ENCODE data around the gene SSBP2. TPM values are rescaled to one million over a fixed set of nuclear protein-coding genes. Genes with fewer than 3 reads are reported as not detected.

Gene SSBP2
- total and polyA plus RNA-seq, 2 donors (not counting 3 experiments of a cell fraction or from before 2014, with no cell fraction given), result 9.6 to 11.5 TPM

DNA sequence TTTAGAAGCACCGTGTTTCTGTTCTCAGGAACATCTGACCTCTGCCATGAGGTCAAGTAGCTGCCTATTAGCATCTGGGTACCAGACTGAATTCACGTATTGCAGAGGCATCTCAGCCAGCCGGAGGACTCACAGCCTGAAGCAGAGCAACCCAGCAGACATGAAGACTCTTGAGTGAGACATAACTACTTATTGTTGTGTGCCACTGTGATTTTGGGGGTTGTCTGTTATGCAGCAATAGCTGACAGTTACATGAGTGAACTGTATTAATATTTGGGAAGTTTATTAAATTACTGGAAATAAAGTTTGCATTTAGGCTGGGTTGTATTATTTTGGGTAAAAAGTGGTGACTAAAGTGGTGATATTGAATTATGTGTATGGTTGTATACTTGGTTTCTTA is 355.6 kb downstream of the SSBP2 start:
- Histone ChIP-seq H3K4me2 (ENCODE audit: insufficient read depth, low read length) (no peak overlapping the region), H3K36me3 (ENCODE audit: control insufficient read depth in 2 of 2, extremely low read depth in 1 of 2, insufficient read depth in 2 of 2, low read length in 2 of 2) (no peaks in the 10 kb centered on the region), H3K27me3 (ENCODE audit: control insufficient read depth in 2 of 2, insufficient read depth in 2 of 2, low read length in 2 of 2) (peaks cover 3 to 8% of the 10 kb centered on the region in 2 experiments), H2AFZ (ENCODE audit: low read depth, low read length) (no peak overlapping the region), H3K4me1 (ENCODE audit: control insufficient read depth, extremely low read depth, insufficient read depth, low read length) (no peaks in the 10 kb centered on the region), H4K20me1 (replicated peaks; ENCODE audit: control insufficient read depth, extremely low read depth, insufficient read depth, low read length) (no peaks in the 10 kb centered on the region), H3K9ac (replicated peaks; ENCODE audit: extremely low read depth, insufficient read depth, low read length) (no peak overlapping the region), H3K9me3 (replicated peaks; ENCODE audit: control insufficient read depth, insufficient read depth, low read length) (peaks cover 2% of the 10 kb centered on the region), H3K9me1 (replicated peaks; ENCODE audit: control insufficient read depth, extremely low read depth, insufficient read depth, low read length) (no peaks in the 10 kb centered on the region), H3K79me2 (ENCODE audit: control insufficient read depth, insufficient read depth, low read length) (no peaks in the 10 kb centered on the region), H3K27ac (ENCODE audit: insufficient read depth, low read depth, low read length) (no peak overlapping the region), H3K4me3 (replicated peaks in 1 of 3; ENCODE audit: insufficient read depth in 1 of 3, low read depth in 1 of 3, low read length in 3 of 3) (no peak overlapping the region)
- ChIA-PET CTCF (no interaction called here), POLR2A (interaction anchor here (1.2 kb wide), 1 partner anchor 18 kb away, joined by 4 read pairs; no protein-coding TSS in a partner anchor)
- DNase-seq (ENCODE audit: low read depth, low spot score) (no peak), FAIRE-seq (no peak)
- dilution Hi-C loops (cut with MboI; ENCODE audit: extremely low pct_ligation_motif_present, low sequenced_read_pairs) (no loop called here), intact Hi-C loops (cut with micrococcal nuclease) (no loop called here)
- TF ChIP-seq, protein P1, sequence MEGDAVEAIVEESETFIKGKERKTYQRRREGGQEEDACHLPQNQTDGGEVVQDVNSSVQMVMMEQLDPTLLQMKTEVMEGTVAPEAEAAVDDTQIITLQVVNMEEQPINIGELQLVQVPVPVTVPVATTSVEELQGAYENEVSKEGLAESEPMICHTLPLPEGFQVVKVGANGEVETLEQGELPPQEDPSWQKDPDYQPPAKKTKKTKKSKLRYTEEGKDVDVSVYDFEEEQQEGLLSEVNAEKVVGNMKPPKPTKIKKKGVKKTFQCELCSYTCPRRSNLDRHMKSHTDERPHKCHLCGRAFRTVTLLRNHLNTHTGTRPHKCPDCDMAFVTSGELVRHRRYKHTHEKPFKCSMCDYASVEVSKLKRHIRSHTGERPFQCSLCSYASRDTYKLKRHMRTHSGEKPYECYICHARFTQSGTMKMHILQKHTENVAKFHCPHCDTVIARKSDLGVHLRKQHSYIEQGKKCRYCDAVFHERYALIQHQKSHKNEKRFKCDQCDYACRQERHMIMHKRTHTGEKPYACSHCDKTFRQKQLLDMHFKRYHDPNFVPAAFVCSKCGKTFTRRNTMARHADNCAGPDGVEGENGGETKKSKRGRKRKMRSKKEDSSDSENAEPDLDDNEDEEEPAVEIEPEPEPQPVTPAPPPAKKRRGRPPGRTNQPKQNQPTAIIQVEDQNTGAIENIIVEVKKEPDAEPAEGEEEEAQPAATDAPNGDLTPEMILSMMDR (IDR thresholded peaks at IDR 0.05; ENCODE audit: extremely low read depth in 1 of 2, insufficient read depth in 1 of 2, low read depth in 1 of 2, low read length in 2 of 2), result no peak
- TF ChIP-seq GATA2 (IDR thresholded peaks at IDR 0.05; ENCODE audit: insufficient read depth, insufficient read length, low read depth, low read length) (no peak), JUN (IDR thresholded peaks at IDR 0.05; ENCODE audit: borderline replicate concordance, insufficient read depth, insufficient read length, low read depth) (no peak), POLR2A (IDR thresholded peaks at IDR 0.05; ENCODE audit: low read depth, low read length) (no peak), POLR2AphosphoS5 (IDR thresholded peaks at IDR 0.05; ENCODE audit: insufficient read depth, low read depth, low read length) (no peak), FOS (IDR thresholded peaks at IDR 0.05; ENCODE audit: borderline replicate concordance, insufficient read depth, low read length) (no peak), MYC (IDR thresholded peaks at IDR 0.05; ENCODE audit: low read depth, low read length) (no peak), EZH2 (IDR thresholded peaks at IDR 0.05; ENCODE audit: borderline replicate concordance, low read depth, low read length, severe bottlenecking) (no peak)
- TF ChIP-seq, protein P2, sequence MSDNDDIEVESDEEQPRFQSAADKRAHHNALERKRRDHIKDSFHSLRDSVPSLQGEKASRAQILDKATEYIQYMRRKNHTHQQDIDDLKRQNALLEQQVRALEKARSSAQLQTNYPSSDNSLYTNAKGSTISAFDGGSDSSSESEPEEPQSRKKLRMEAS (IDR thresholded peaks at IDR 0.05; ENCODE audit: insufficient read depth, insufficient read length), result no peak
- BruUV-seq (replicated peaks), result no TSS peak
